Naive thymus-derived CD8-positive, alpha-beta T cell (primary cell): ENCODE data around the gene IER3IP1. TPM values are rescaled to one million over a fixed set of nuclear protein-coding genes. Genes with fewer than 3 reads are reported as not detected.
A peak's percentile ranks its signal among the peaks of the same experiment; 100 is the strongest.

Source experiments
- ATAC-seq, 2 donors: fragments of 150-1000 bp; cut with Tn5 transposase in 1 of 2; sonication (Bioruptor Pico), chemical (Tn5 transposase) in 1 of 2; 1 replicate in 1 of 2; 2 replicates in 1 of 2; pipeline ENCODE4 v1.10.0; 2021; ENCODE audit warnings: mild to moderate bottlenecking in 2 of 2, moderate library complexity in 2 of 2
- POLR2A ChIA-PET: fragments of 350-600 bp; sonication (Branson Sonifier 250); formaldehyde crosslinking; loops from one replicate; lab custom pipeline; 2021; ENCODE audit warnings: antibody characterized with exemption; lab: Charles Lee
- DNase-seq, 10 donors: peaks; one replicate each; pipeline versions ENCODE4 v3.0.0 to v3.0.0-alpha.2; 2020 to 2022
- H3K27ac Mint-ChIP-seq, 10 donors: one replicate each; pipeline ENCODE4 v1.8.0; 2020 to 2022; ENCODE audit warnings: mild to moderate bottlenecking in 10 of 10, mixed read lengths in 10 of 10, moderate library complexity in 4 of 10, inconsistent platforms in 1 of 10
- H3K27me3 Mint-ChIP-seq, 5 donors: one replicate each; pipeline ENCODE4 v1.8.0; 2021 to 2022; ENCODE audit warnings: mixed read lengths in 5 of 5
- H3K36me3 Mint-ChIP-seq, 3 donors: one replicate each; pipeline ENCODE4 v1.8.0; 2020 to 2022; ENCODE audit warnings: mixed read lengths in 3 of 3, mild to moderate bottlenecking in 2 of 3, inconsistent platforms in 1 of 3
- H3K4me1 Mint-ChIP-seq, 4 donors: one replicate each; pipeline ENCODE4 v1.8.0; 2021 to 2022; ENCODE audit warnings: mixed read lengths in 4 of 4
- H3K4me3 Mint-ChIP-seq, 10 donors: one replicate each; pipeline ENCODE4 v1.8.0; 2020 to 2022; ENCODE audit warnings: mild to moderate bottlenecking in 10 of 10, mixed read lengths in 10 of 10, moderate library complexity in 6 of 10, inconsistent platforms in 1 of 10
- H3K9me3 Mint-ChIP-seq, 9 donors: one replicate each; pipeline ENCODE4 v1.8.0; 2020 to 2022; ENCODE audit warnings: mixed read lengths in 9 of 9, mild to moderate bottlenecking in 3 of 9, inconsistent platforms in 1 of 9, moderate library complexity in 1 of 9
- polyA plus RNA-seq, 3 donors: library from polyadenylated mRNA; unstranded; fragments of 300-500 nt; fragmentation: Illumina TruSeq; gene quantifications; one replicate each; pipeline ENCODE4 v1.2.3, GENCODE V29; 2021
- total RNA-seq, 8 experiments: library from RNA in 2 of 8; stranded (reverse) in 2 of 8; gene quantifications; one replicate each; pipeline ENCODE4 v1.2.3 and lab custom pipeline; 2021 to 2026

Gene IER3IP1
- total and polyA plus RNA-seq, 5 experiments from 2014 or later: 8.0 to 21.1 (median 16.3) TPM

- H3K36me3 Mint-ChIP-seq: peaks cover 0 to 19% (median 11%) of the 10 kb centered on the region in 3 donors
- peak overlapping the region; percentile 96 to 99 (median 98) for H3K27ac Mint-ChIP-seq
- peaks cover 29 to 55% (median 47%) of the 10 kb centered on the region in 4 donors for H3K4me1 Mint-ChIP-seq
- peak overlapping the region; percentile 92 to 99 (median 96) for H3K4me3 Mint-ChIP-seq
- DNase-seq: peak in 1 of 10 donors; percentile 6
- no peaks in the 10 kb centered on the region for H3K9me3 Mint-ChIP-seq
- ATAC-seq: no peak
- H3K27me3 Mint-ChIP-seq: no peaks in the 10 kb centered on the region
- POLR2A ChIA-PET: interaction anchor here (0.8 to 1.4 kb wide), 5 partner anchors 9 to 1050 kb away, joined by 3 to 4 read pairs (median 3); partner anchors contain the start of genes KATNAL2 and PIAS2
These were observed 25.3 kb downstream of the IER3IP1 start for GRCh38 chr18:47150824-47151366.

DNA sequence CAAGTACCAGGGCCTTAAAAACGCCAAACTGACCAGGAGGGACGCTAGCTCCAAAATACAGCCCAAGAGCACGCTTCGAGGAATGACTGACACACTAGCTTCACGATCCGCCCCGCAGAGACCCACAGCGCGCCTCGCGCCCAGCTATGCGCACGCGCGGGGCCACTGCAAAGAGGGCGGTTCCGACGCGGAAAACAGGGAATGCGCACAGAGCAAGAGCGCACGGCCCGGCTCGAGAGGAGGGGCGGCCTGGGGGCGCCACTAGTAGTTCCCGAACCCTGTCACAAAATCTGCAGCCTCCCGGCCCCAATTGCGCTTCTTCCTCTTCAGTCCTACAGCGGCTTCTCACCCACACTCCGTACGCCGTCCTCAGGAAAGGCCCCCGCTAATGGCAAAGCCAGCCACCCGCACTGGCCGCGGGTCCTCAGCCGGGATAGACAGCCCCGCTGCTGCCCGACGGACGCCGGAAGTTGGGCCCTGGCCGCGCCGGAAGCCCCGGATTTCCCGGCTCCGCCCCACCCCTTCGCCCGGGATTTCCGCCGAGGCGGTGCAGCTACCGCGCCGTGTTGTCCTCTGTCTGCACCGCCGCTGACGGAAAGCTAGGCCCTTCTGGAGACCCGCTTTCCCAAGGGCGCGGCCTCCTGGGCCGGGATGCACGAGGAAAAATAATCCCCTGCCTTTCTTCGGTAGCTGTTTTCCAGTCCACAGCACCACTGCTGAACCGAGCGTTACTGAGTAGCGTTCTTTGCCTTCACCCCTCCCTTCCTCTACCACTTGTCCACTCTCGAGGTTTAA, 25.9 kb downstream of the IER3IP1 start, which contains the start of gene HDHD2:
Gene HDHD2 (minus strand): TSS at position 472 of the 795 bp plus-strand sequence. CDS start 14,061 bp downstream, outside the sequence.
- Mint-ChIP-seq H3K4me1 (peaks cover 29 to 62% (median 53%) of the 10 kb centered on the region in 4 donors), H3K4me3 (peak within 1 kb of the TSS; percentile 92 to 99 (median 96)), H3K9me3 (no peaks in the 10 kb centered on the region), H3K27ac (peak within 1 kb of the TSS; percentile 96 to 99 (median 98)), H3K27me3 (no peaks in the 10 kb centered on the region), H3K36me3 (peaks cover 0 to 13% (median 12%) of the 10 kb centered on the region in 3 donors)
- POLR2A ChIA-PET: interaction anchor here (0.6 to 1.4 kb wide), 7 partner anchors 8 to 1734 kb away, joined by 3 to 4 read pairs (median 3); partner anchors contain the start of genes KATNAL2 and PIAS2
- ATAC-seq: peak; percentile 79 to 86
- peak; percentile 49 to 77 (median 67) for DNase-seq

GRCh38 chr18:47149457-47150028, 26.6 kb downstream of the IER3IP1 start:
- Mint-ChIP-seq H3K4me3 (peak overlapping the region; percentile 92 to 99 (median 96)), H3K4me1 (peaks cover 31 to 67% (median 59%) of the 10 kb centered on the region in 4 donors), H3K9me3 (no peaks in the 10 kb centered on the region), H3K27me3 (no peaks in the 10 kb centered on the region), H3K27ac (peak overlapping the region; percentile 96 to 99 (median 98)), H3K36me3 (peaks cover 0 to 8% (median 6%) of the 10 kb centered on the region in 3 donors)
- ATAC-seq (no peak), DNase-seq (peak in 2 of 10 donors; percentile 0 to 61)
- POLR2A ChIA-PET: interaction anchor here (0.6 to 1.4 kb wide), 2 partner anchors 25 to 1735 kb away, joined by 3 to 4 read pairs; no protein-coding TSS in a partner anchor

- no peaks in the 10 kb centered on the region for H3K9me3 Mint-ChIP-seq
- H3K36me3 Mint-ChIP-seq: peaks cover 0 to 7% (median 3%) of the 10 kb centered on the region in 3 donors
- DNase-seq: no peak
- ATAC-seq: no peak
- H3K27ac Mint-ChIP-seq: no peak overlapping the region
- H3K27me3 Mint-ChIP-seq: no peaks in the 10 kb centered on the region
- POLR2A ChIA-PET: no interaction called here
- peak overlapping the region in 1 of 10 donors; percentile 9 for H3K4me3 Mint-ChIP-seq
- H3K4me1 Mint-ChIP-seq: peaks cover 28 to 66% (median 58%) of the 10 kb centered on the region in 4 donors
These were observed 30.0 kb downstream of the IER3IP1 start for GRCh38 chr18:47146206-47146605.

GRCh38 chr18:47143899-47144485, 32.2 kb downstream of the IER3IP1 start:
- no peak for ATAC-seq
- POLR2A ChIA-PET: no interaction called here
- Mint-ChIP-seq H3K9me3 (no peaks in the 10 kb centered on the region), H3K36me3 (peaks cover 0 to 10% (median 8%) of the 10 kb centered on the region in 3 donors), H3K4me1 (peaks cover 14 to 50% (median 42%) of the 10 kb centered on the region in 4 donors), H3K4me3 (no peak overlapping the region), H3K27me3 (no peaks in the 10 kb centered on the region), H3K27ac (no peak overlapping the region)
- no peak for DNase-seq

GRCh38 chr18:47143153-47143552, 33.0 kb downstream of the IER3IP1 start:
- POLR2A ChIA-PET: no interaction called here
- ATAC-seq: no peak
- Mint-ChIP-seq H3K4me3 (no peak overlapping the region), H3K9me3 (no peaks in the 10 kb centered on the region), H3K36me3 (peaks cover 0 to 10% (median 8%) of the 10 kb centered on the region in 3 donors), H3K27me3 (no peaks in the 10 kb centered on the region), H3K27ac (no peak overlapping the region), H3K4me1 (peaks cover 9 to 42% (median 35%) of the 10 kb centered on the region in 4 donors)
- no peak for DNase-seq

DNA sequence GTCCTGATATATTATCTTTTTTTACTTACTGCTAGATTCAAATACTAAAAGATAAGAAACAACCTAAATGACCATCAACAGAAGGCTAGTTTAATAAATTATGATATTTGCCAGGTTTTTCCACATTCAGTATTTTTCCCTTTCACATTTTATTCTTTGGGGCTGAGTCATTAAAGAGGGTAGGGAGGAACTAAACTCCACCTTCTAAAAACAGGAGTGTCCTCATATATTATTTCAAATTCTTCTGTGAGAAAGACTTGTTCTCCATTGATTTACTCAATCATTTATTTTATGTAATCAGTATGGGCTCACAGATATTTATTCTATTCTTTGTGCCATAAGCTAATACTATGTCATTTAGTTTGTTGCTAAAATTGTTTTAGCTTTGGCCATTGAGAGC, 34.9 kb downstream of the IER3IP1 start:
- POLR2A ChIA-PET: interaction anchor here (1.2 kb wide), 1 partner anchor 9 kb away, joined by 3 read pairs; the partner anchor contains the start of gene HDHD2
- H3K4me3 Mint-ChIP-seq: no peak overlapping the region
- no peaks in the 10 kb centered on the region for H3K27me3 Mint-ChIP-seq
- H3K9me3 Mint-ChIP-seq: no peaks in the 10 kb centered on the region
- DNase-seq (no peak), ATAC-seq (no peak)
- no peak overlapping the region for H3K27ac Mint-ChIP-seq
- H3K36me3 Mint-ChIP-seq: peaks cover 0 to 19% (median 14%) of the 10 kb centered on the region in 3 donors
- peaks cover 6 to 28% (median 24%) of the 10 kb centered on the region in 4 donors for H3K4me1 Mint-ChIP-seq

- H3K27ac Mint-ChIP-seq: no peak overlapping the region
- H3K9me3 Mint-ChIP-seq: no peaks in the 10 kb centered on the region
- POLR2A ChIA-PET: no interaction called here
- no peak for DNase-seq
- peaks cover 7 to 66% (median 45%) of the 10 kb centered on the region in 3 donors for H3K36me3 Mint-ChIP-seq
- no peak for ATAC-seq
- no peaks in the 10 kb centered on the region for H3K27me3 Mint-ChIP-seq
- peaks cover 0 to 6% (median 2%) of the 10 kb centered on the region in 4 donors for H3K4me1 Mint-ChIP-seq
- H3K4me3 Mint-ChIP-seq: no peak overlapping the region
These were observed 55.0 kb downstream of the IER3IP1 start for GRCh38 chr18:47121146-47121545.

DNA sequence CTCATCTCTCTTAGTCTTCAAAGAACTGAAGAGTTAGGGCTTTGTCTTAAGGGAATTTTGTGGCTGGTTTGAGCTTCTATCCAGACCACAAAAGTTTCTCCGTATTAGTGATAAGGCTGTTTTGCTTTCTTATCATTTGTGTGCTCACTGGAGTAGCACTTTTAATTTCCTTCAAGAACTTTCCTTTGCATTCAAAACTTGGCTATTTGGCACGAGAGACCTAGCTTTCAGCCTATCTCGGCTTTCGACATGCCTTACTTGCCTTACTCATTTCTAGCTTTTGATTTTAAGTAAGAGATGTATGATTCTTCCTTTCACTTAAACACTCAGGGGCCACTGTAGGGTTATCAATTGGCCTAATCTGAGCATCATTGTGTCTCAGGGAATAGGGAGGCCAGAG, 55.7 kb downstream of the IER3IP1 start:
- H3K36me3 Mint-ChIP-seq: peaks cover 7 to 67% (median 41%) of the 10 kb centered on the region in 3 donors
- POLR2A ChIA-PET: no interaction called here
- H3K9me3 Mint-ChIP-seq: no peaks in the 10 kb centered on the region
- no peaks in the 10 kb centered on the region for H3K27me3 Mint-ChIP-seq
- ATAC-seq (no peak), DNase-seq (no peak)
- H3K4me1 Mint-ChIP-seq: peaks cover 0 to 6% (median 2%) of the 10 kb centered on the region in 4 donors
- H3K4me3 Mint-ChIP-seq: no peak overlapping the region
- no peak overlapping the region for H3K27ac Mint-ChIP-seq

GRCh38 chr18:47118981-47119380, 57.2 kb downstream of the IER3IP1 start:
- Mint-ChIP-seq H3K27me3 (no peaks in the 10 kb centered on the region), H3K9me3 (no peaks in the 10 kb centered on the region), H3K4me1 (peaks cover 0 to 6% (median 2%) of the 10 kb centered on the region in 4 donors), H3K36me3 (peaks cover 4 to 67% (median 36%) of the 10 kb centered on the region in 3 donors), H3K4me3 (no peak overlapping the region), H3K27ac (no peak overlapping the region)
- DNase-seq (no peak), ATAC-seq (no peak)
- POLR2A ChIA-PET: no interaction called here

DNA sequence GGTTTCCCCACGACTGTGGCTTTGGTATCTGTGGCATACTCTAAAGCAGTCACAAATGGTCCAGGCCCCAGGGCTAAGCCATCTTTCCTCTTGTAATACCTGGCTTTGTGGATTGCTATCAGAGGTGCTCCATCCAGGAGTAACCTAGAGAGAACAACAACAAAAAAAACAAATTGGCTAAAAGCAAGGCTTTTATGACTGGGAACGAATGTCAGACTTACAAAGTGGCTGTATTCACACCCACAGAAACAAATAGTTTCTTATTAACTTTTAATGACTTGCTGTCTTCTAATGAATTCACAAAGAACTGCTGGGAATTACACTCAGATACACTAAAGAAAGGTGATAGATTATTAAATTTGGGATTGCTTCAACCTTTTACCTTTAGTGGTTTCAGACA, 61.0 kb downstream of the IER3IP1 start:
- ATAC-seq (no peak), DNase-seq (no peak)
- POLR2A ChIA-PET: no interaction called here
- no peaks in the 10 kb centered on the region for H3K27me3 Mint-ChIP-seq
- H3K9me3 Mint-ChIP-seq: no peaks in the 10 kb centered on the region
- peaks cover 0 to 3% (median 0%) of the 10 kb centered on the region in 4 donors for H3K4me1 Mint-ChIP-seq
- H3K36me3 Mint-ChIP-seq: peaks cover 0 to 72% (median 26%) of the 10 kb centered on the region in 3 donors
- H3K27ac Mint-ChIP-seq: peak overlapping the region in 2 of 10 donors; percentile 2 to 54
- no peak overlapping the region for H3K4me3 Mint-ChIP-seq
